OCI-LY3 (cell line): Measurements from ENCODE around the gene LOXHD1.

Experiments
- H2AFZ ChIP-seq: fragments of 200-600, 300-600 bp; shearing (Covaris generic); 2 replicates; pipeline ENCODE4 v1.6.0; 2014; ENCODE audit warnings: antibody characterized with exemption, low read depth, low read length
- H3K27ac ChIP-seq: fragments of 200-600, 300-600 bp; sonication (generic); 2 replicates; pipeline ENCODE4 v1.5.1; 2014; ENCODE audit warnings: mild to moderate bottlenecking, low read length, moderate library complexity, mixed read lengths
- H3K27me3 ChIP-seq: fragments of 200-600, 300-600 bp; sonication (generic); 2 replicates; pipeline ENCODE4 v1.6.1; 2014; ENCODE audit warnings: low read depth, low read length, mixed read lengths
- H3K36me3 ChIP-seq: fragments of 200-600, 300-600 bp; sonication (generic); replicated peaks from 2 replicates; pipeline ENCODE3; 2014; ENCODE audit warnings: low read depth, low read length, mixed read lengths
- H3K4me1 ChIP-seq: fragments of 300-600, 200-600 bp; sonication (generic); 2 replicates; pipeline ENCODE4 v1.6.1; 2014; ENCODE audit warnings: low read length, mixed read lengths
- H3K4me2 ChIP-seq: fragments of 200-600, 300-600 bp; sonication (generic); 2 replicates; pipeline ENCODE4 v1.6.1; 2014; ENCODE audit warnings: low read length, mixed read lengths
- H3K4me3 ChIP-seq: fragments of 300-600, 200-600 bp; sonication (generic); 2 replicates; pipeline ENCODE4 v1.5.1; 2014; ENCODE audit warnings: antibody characterized with exemption, mild to moderate bottlenecking, low read length, moderate library complexity
- H3K79me2 ChIP-seq: fragments of 300-600, 200-600 bp; shearing (Covaris generic); 2 replicates; pipeline ENCODE4 v1.6.1; 2014; ENCODE audit warnings: mild to moderate bottlenecking, low read length, mixed read lengths
- H3K9ac ChIP-seq: fragments of 300-600, 200-600 bp; shearing (Covaris generic); 2 replicates; pipeline ENCODE4 v1.6.0; 2014; ENCODE audit warnings: mild to moderate bottlenecking, low read length, moderate library complexity
- H3K9me3 ChIP-seq: fragments of 200-600, 300-600 bp; shearing (Covaris generic); 2 replicates; pipeline ENCODE4 v1.6.1; 2014; ENCODE audit warnings: low read length, mixed read lengths; ENCODE audit not compliant: insufficient read depth
- H4K20me1 ChIP-seq: fragments of 200-600, 300-600 bp; sonication (generic); 2 replicates; pipeline ENCODE4 v1.6.1; 2016; ENCODE audit warnings: low read length, mixed read lengths; ENCODE audit not compliant: insufficient read depth
- CTCF ChIP-seq: fragments of 200-600, 300-600 bp; sonication (generic); IDR thresholded peaks from 2 replicates; pipeline ENCODE4 v1.5.1; 2014; ENCODE audit warnings: antibody characterized with exemption, low read length, low read depth
- EZH2phosphoT487 ChIP-seq: fragments of 200-600 bp; shearing (Covaris generic); IDR thresholded peaks from 2 replicates; pipeline ENCODE4 v1.6.1; 2018; ENCODE audit warnings: antibody characterized with exemption, mixed run types, low read depth

Gene LOXHD1

GRCh38 chr18:46456691-46457090, 200.3 kb downstream of the LOXHD1 start:
- Histone ChIP-seq H3K9me3 (no peaks in the 10 kb centered on the region), H3K4me3 (no peak overlapping the region), H3K36me3 (no peaks in the 10 kb centered on the region), H3K27ac (no peak overlapping the region), H3K27me3 (peaks cover 41% of the 10 kb centered on the region), H3K4me2 (no peak overlapping the region), H3K4me1 (no peaks in the 10 kb centered on the region), H3K79me2 (no peaks in the 10 kb centered on the region), H3K9ac (no peak overlapping the region), H4K20me1 (no peaks in the 10 kb centered on the region), H2AFZ (no peak overlapping the region)
- no peak for TF ChIP-seq CTCF
- TF ChIP-seq EZH2phosphoT487, result no peak

GRCh38 chr18:46452820-46453219, 204.2 kb downstream of the LOXHD1 start:
- H3K4me1 ChIP-seq, result no peaks in the 10 kb centered on the region
- H3K27ac ChIP-seq, result no peak overlapping the region
- H4K20me1 ChIP-seq, result no peaks in the 10 kb centered on the region
- H3K36me3 ChIP-seq, result no peaks in the 10 kb centered on the region
- no peaks in the 10 kb centered on the region for H3K9me3 ChIP-seq
- H3K79me2 ChIP-seq, result no peaks in the 10 kb centered on the region
- H3K4me2 ChIP-seq, result no peak overlapping the region
- H3K4me3 ChIP-seq, result no peak overlapping the region
- no peak overlapping the region for H3K9ac ChIP-seq
- H3K27me3 ChIP-seq, result peaks cover 28% of the 10 kb centered on the region
- H2AFZ ChIP-seq, result no peak overlapping the region
- TF ChIP-seq EZH2phosphoT487 (no peak), CTCF (no peak)

GRCh38 chr18:46449499-46449898, 207.5 kb downstream of the LOXHD1 start:
- no peak overlapping the region for H2AFZ ChIP-seq
- H3K36me3 ChIP-seq, result no peaks in the 10 kb centered on the region
- no peaks in the 10 kb centered on the region for H4K20me1 ChIP-seq
- peaks cover 4% of the 10 kb centered on the region; the same call in 1 of the 2 replicates for H3K9me3 ChIP-seq
- H3K4me2 ChIP-seq, result no peak overlapping the region
- no peaks in the 10 kb centered on the region for H3K79me2 ChIP-seq
- H3K9ac ChIP-seq, result no peak overlapping the region
- H3K4me1 ChIP-seq, result no peaks in the 10 kb centered on the region
- H3K27me3 ChIP-seq, result peaks cover 41% of the 10 kb centered on the region
- H3K27ac ChIP-seq, result no peak overlapping the region
- no peak overlapping the region for H3K4me3 ChIP-seq
- TF ChIP-seq CTCF, result no peak
- TF ChIP-seq EZH2phosphoT487, result no peak

GRCh38 chr18:46449033-46449432, 208.0 kb downstream of the LOXHD1 start:
- Histone ChIP-seq H2AFZ (no peak overlapping the region), H3K4me1 (no peaks in the 10 kb centered on the region), H3K9me3 (peaks cover 4% of the 10 kb centered on the region; the same call in 1 of the 2 replicates), H3K27ac (no peak overlapping the region), H3K4me3 (no peak overlapping the region), H3K9ac (no peak overlapping the region), H4K20me1 (no peaks in the 10 kb centered on the region), H3K27me3 (peaks cover 41% of the 10 kb centered on the region), H3K79me2 (no peaks in the 10 kb centered on the region), H3K36me3 (no peaks in the 10 kb centered on the region), H3K4me2 (no peak overlapping the region)
- TF ChIP-seq EZH2phosphoT487, result no peak
- no peak for TF ChIP-seq CTCF
